ENCODE measurements around the gene SPATC1L. TPM values are rescaled to one million over a fixed set of nuclear protein-coding genes. Genes with fewer than 3 reads are reported as not detected.

The SPATC1L gene
- total and polyA plus RNA-seq, 2 of the 8 experiments (the other 6 are each of a cell fraction or from before 2014, with no cell fraction given) = 24.9 to 50.0 TPM

DNA sequence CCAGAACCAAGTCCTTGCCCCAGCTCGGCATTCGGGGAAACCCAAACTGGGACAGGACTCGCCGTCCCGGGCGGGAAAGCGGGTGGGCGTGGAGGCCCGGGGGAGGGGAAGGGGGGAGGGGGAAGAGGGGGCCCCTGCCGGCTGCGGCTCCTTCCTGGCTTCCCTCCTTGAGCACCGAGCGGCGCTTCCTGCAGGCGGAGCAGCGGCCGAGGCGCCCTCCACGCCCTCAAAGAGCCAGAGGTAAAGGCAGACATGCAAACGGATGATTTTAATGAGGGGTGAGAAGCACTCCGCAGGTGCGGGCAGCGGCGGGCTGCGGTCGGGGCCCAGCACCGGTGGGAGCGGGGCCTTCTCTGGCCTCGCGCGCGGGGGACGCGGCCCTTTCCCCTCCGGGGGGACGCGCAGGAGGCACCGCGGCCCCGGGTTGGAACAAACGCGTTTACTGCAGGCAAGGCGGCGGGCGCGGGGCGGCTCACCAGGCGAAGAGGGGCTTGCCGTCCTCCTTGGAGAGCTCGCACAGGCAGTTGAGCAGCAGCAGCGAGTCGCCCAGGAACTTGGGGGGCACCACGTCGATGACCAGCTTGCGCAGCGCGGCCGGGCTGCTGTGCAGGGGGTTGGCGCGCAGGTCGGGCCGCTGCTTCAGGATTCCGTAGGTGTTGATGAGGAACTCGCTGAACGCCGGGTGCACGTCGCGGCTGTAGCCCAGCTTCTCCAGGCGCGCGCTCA is 23.2 kb downstream of the SPATC1L start (continued):
- TF ChIP-seq, protein P1, sequence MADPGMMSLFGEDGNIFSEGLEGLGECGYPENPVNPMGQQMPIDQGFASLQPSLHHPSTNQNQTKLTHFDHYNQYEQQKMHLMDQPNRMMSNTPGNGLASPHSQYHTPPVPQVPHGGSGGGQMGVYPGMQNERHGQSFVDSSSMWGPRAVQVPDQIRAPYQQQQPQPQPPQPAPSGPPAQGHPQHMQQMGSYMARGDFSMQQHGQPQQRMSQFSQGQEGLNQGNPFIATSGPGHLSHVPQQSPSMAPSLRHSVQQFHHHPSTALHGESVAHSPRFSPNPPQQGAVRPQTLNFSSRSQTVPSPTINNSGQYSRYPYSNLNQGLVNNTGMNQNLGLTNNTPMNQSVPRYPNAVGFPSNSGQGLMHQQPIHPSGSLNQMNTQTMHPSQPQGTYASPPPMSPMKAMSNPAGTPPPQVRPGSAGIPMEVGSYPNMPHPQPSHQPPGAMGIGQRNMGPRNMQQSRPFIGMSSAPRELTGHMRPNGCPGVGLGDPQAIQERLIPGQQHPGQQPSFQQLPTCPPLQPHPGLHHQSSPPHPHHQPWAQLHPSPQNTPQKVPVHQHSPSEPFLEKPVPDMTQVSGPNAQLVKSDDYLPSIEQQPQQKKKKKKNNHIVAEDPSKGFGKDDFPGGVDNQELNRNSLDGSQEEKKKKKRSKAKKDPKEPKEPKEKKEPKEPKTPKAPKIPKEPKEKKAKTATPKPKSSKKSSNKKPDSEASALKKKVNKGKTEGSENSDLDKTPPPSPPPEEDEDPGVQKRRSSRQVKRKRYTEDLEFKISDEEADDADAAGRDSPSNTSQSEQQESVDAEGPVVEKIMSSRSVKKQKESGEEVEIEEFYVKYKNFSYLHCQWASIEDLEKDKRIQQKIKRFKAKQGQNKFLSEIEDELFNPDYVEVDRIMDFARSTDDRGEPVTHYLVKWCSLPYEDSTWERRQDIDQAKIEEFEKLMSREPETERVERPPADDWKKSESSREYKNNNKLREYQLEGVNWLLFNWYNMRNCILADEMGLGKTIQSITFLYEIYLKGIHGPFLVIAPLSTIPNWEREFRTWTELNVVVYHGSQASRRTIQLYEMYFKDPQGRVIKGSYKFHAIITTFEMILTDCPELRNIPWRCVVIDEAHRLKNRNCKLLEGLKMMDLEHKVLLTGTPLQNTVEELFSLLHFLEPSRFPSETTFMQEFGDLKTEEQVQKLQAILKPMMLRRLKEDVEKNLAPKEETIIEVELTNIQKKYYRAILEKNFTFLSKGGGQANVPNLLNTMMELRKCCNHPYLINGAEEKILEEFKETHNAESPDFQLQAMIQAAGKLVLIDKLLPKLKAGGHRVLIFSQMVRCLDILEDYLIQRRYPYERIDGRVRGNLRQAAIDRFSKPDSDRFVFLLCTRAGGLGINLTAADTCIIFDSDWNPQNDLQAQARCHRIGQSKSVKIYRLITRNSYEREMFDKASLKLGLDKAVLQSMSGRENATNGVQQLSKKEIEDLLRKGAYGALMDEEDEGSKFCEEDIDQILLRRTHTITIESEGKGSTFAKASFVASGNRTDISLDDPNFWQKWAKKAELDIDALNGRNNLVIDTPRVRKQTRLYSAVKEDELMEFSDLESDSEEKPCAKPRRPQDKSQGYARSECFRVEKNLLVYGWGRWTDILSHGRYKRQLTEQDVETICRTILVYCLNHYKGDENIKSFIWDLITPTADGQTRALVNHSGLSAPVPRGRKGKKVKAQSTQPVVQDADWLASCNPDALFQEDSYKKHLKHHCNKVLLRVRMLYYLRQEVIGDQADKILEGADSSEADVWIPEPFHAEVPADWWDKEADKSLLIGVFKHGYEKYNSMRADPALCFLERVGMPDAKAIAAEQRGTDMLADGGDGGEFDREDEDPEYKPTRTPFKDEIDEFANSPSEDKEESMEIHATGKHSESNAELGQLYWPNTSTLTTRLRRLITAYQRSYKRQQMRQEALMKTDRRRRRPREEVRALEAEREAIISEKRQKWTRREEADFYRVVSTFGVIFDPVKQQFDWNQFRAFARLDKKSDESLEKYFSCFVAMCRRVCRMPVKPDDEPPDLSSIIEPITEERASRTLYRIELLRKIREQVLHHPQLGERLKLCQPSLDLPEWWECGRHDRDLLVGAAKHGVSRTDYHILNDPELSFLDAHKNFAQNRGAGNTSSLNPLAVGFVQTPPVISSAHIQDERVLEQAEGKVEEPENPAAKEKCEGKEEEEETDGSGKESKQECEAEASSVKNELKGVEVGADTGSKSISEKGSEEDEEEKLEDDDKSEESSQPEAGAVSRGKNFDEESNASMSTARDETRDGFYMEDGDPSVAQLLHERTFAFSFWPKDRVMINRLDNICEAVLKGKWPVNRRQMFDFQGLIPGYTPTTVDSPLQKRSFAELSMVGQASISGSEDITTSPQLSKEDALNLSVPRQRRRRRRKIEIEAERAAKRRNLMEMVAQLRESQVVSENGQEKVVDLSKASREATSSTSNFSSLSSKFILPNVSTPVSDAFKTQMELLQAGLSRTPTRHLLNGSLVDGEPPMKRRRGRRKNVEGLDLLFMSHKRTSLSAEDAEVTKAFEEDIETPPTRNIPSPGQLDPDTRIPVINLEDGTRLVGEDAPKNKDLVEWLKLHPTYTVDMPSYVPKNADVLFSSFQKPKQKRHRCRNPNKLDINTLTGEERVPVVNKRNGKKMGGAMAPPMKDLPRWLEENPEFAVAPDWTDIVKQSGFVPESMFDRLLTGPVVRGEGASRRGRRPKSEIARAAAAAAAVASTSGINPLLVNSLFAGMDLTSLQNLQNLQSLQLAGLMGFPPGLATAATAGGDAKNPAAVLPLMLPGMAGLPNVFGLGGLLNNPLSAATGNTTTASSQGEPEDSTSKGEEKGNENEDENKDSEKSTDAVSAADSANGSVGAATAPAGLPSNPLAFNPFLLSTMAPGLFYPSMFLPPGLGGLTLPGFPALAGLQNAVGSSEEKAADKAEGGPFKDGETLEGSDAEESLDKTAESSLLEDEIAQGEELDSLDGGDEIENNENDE (IDR thresholded peaks at IDR 0.05; ENCODE audit: insufficient replicate concordance, low read length) = no peak
- TF ChIP-seq EP300 (IDR thresholded peaks at IDR 0.05; ENCODE audit: borderline replicate concordance in 1 of 2, low read depth in 2 of 2, low read length in 2 of 2) = no peak
- no peak for TF ChIP-seq RAD21 (IDR thresholded peaks at IDR 0.05 in 1 of 2, conservative IDR thresholded peaks at IDR 0.05 in 1 of 2; ENCODE audit: low read depth in 2 of 2, low read length in 2 of 2)
- TF ChIP-seq TAF7 (optimal IDR thresholded peaks at IDR 0.05; ENCODE audit: borderline replicate concordance, low read depth, low read length) = no peak
- TF ChIP-seq KDM4A (IDR thresholded peaks at IDR 0.05; ENCODE audit: low read depth, low read length, severe bottlenecking) = no peak
- no peak for TF ChIP-seq NANOG (IDR thresholded peaks at IDR 0.05; ENCODE audit: insufficient read depth, low read depth, low read length, poor library complexity, severe bottlenecking)
- no peak for TF ChIP-seq TEAD4 (IDR thresholded peaks at IDR 0.05; ENCODE audit: low read depth, low read length)
- TF ChIP-seq RFX5 (IDR thresholded peaks at IDR 0.05; ENCODE audit: borderline replicate concordance, low read depth, low read length) = no peak
- TF ChIP-seq SRF (IDR thresholded peaks at IDR 0.05; ENCODE audit: low read depth, low read length) = no peak
- TF ChIP-seq CREB1 (IDR thresholded peaks at IDR 0.05) = no peak
